GM12878 (cell line): ENCODE measurements around the gene COL25A1. TPM values are rescaled to one million over a fixed set of nuclear protein-coding genes. Genes with fewer than 3 reads are reported as not detected.

ENCODE experiments used
- ATAC-seq: fragments of 200-7000 bp; cut with Tn5 transposase; 3 replicates; pipeline ENCODE4 v1.9.1; 2020; ENCODE audit warnings: mild to moderate bottlenecking, moderate library complexity
- BruUV-seq: library from RNA; stranded (reverse); fragments of 400-500 nt; replicated peaks from 2 replicates; lab custom pipeline; 2021; lab: Mats Ljungman, UMichigan
- CTCF ChIA-PET: fragments of 300-600 bp; sonication (Branson Sonifier 250); formaldehyde crosslinking; extraction: SDS; loops from one replicate; lab custom pipeline; 2021; ENCODE audit warnings: inconsistent platforms; lab: Yijun Ruan, JAX
- POLR2A ChIA-PET: fragments of 350-600 bp; formaldehyde crosslinking; extraction: SDS; loops from one replicate; lab custom pipeline; 2021; ENCODE audit warnings: inconsistent platforms; lab: Charles Lee
- RAD21 ChIA-PET: fragments of 300-600 bp; sonication (Branson Sonifier 250); formaldehyde crosslinking; loops from one replicate; lab custom pipeline; 2023; ENCODE audit warnings: antibody characterized with exemption; ENCODE audit not compliant: unreplicated experiment; lab: Charles Lee
- SMC1A ChIA-PET: fragments of 300-600 bp; sonication (Branson Sonifier 250); formaldehyde crosslinking; loops from one replicate; lab custom pipeline; 2023; ENCODE audit not compliant: unreplicated experiment, uncharacterized antibody; lab: Charles Lee
- DNase-seq: peaks from one replicate; pipeline ENCODE4 v3.0.0-alpha.2; 2011; ENCODE audit warnings: low read depth, low spot score
- FAIRE-seq: peaks from 3 replicates; lab custom pipeline; 2011; peaks lifted over from hg19 to GRCh38; lab: Jason Lieb, UNC
- H2AFZ ChIP-seq: 2 replicates; pipeline ENCODE4 v1.6.0; 2011; ENCODE audit warnings: low read depth, low read length, control low read depth; ENCODE audit not compliant: control insufficient read depth
- H3K27ac ChIP-seq: 2 replicates; pipeline ENCODE4 v1.5.1; 2011; ENCODE audit warnings: control low read depth; ENCODE audit not compliant: control insufficient read depth, insufficient read depth
- H3K27me3 ChIP-seq, 2 experiments: replicated peaks in 1 of 2; 2 replicates each; pipeline versions ENCODE4 v1.6.0 to v1.6.1; 2011; ENCODE audit warnings: low read length in 1 of 2; ENCODE audit not compliant: control insufficient read depth in 2 of 2, insufficient read depth in 2 of 2
- H3K36me3 ChIP-seq, 2 experiments: 2 replicates each; pipeline ENCODE4 v1.5.1; 2011; ENCODE audit warnings: low read length in 1 of 2; ENCODE audit not compliant: control insufficient read depth in 2 of 2, insufficient read depth in 2 of 2
- H3K4me1 ChIP-seq: 2 replicates; pipeline ENCODE4 v1.6.1; 2011; ENCODE audit warnings: mild to moderate bottlenecking, low read length, moderate library complexity, mixed read lengths; ENCODE audit not compliant: control insufficient read depth, insufficient read depth
- H3K4me2 ChIP-seq: 2 replicates; pipeline ENCODE4 v1.6.0; 2011; ENCODE audit warnings: control low read depth; ENCODE audit not compliant: control insufficient read depth, insufficient read depth
- H3K4me3 ChIP-seq: fragments of 200-600 bp; sonication (generic); 2 replicates; pipeline ENCODE4 v1.5.1; 2016
- H3K79me2 ChIP-seq: 2 replicates; pipeline ENCODE4 v1.6.0; 2011; ENCODE audit warnings: low read length; ENCODE audit not compliant: control insufficient read depth, insufficient read depth
- H3K9ac ChIP-seq: 2 replicates; pipeline ENCODE4 v1.8.0; 2011; ENCODE audit warnings: low read length, control low read depth, mixed read lengths; ENCODE audit not compliant: control insufficient read depth, insufficient read depth
- H3K9me3 ChIP-seq: replicated peaks from 3 replicates; pipeline ENCODE4 v1.5.1; 2011; ENCODE audit warnings: mild to moderate bottlenecking, low read length; ENCODE audit not compliant: control insufficient read depth, insufficient read depth
- H4K20me1 ChIP-seq: 2 replicates; pipeline ENCODE4 v1.6.0; 2011; ENCODE audit not compliant: control insufficient read depth, insufficient read depth
- BCL11A ChIP-seq: IDR thresholded peaks from 2 replicates; pipeline ENCODE4 v1.6.1; 2011; ENCODE audit warnings: low read depth, low read length
- E2F4 ChIP-seq: IDR thresholded peaks from 2 replicates; pipeline ENCODE4 v1.6.1; 2012; ENCODE audit warnings: low read depth, low read length, improper control_type of control experiment
- ELK1 ChIP-seq: IDR thresholded peaks from 2 replicates; pipeline ENCODE4 v1.6.1; 2012; ENCODE audit warnings: low read depth, low read length, improper control_type of control experiment
- GATAD2B ChIP-seq: fragments of 450-650 bp; conservative IDR thresholded peaks from 2 replicates; pipeline ENCODE4 v1.6.1; 2017; ENCODE audit warnings: low read depth, mild to moderate bottlenecking, moderate library complexity
- MYC ChIP-seq: IDR thresholded peaks from 2 replicates; pipeline ENCODE4 v1.6.1; 2011; ENCODE audit warnings: mild to moderate bottlenecking, low read length, moderate library complexity, inconsistent platforms; ENCODE audit not compliant: insufficient read depth, insufficient replicate concordance, insufficient read length, severe bottlenecking
- NBN ChIP-seq: fragments of 450-650 bp; IDR thresholded peaks from 2 replicates; pipeline ENCODE4 v1.6.1; 2016
- PAX8 ChIP-seq: fragments of 450-650 bp; IDR thresholded peaks from 2 replicates; pipeline ENCODE4 v1.6.1; 2017; ENCODE audit warnings: mild to moderate bottlenecking, moderate library complexity
- POLR2AphosphoS2 ChIP-seq: IDR thresholded peaks from 2 replicates; pipeline ENCODE4 v1.6.1; 2011; ENCODE audit warnings: low read depth, mild to moderate bottlenecking, low read length, improper control_type of control experiment, moderate library complexity
- RAD21 ChIP-seq: IDR thresholded peaks from 2 replicates; pipeline ENCODE4 v1.6.1; 2011; ENCODE audit warnings: mild to moderate bottlenecking, low read depth, low read length, moderate library complexity; ENCODE audit not compliant: insufficient read depth
- STAT3 ChIP-seq: IDR thresholded peaks from 2 replicates; pipeline ENCODE4 v1.6.1; 2011; ENCODE audit warnings: low read depth, low read length, improper control_type of control experiment
- ZNF622 ChIP-seq: fragments of 450-650 bp; IDR thresholded peaks from 2 replicates; pipeline ENCODE4 v1.6.1; 2017; ENCODE audit warnings: mild to moderate bottlenecking, inconsistent platforms
- in situ Hi-C: fragments of 300-500 bp; cut with MboI; formaldehyde crosslinking; loops from 9 replicates; pipeline ENCODE4 v1.14.3; 2018; ENCODE audit warnings: mixed read lengths
- intact Hi-C: fragments of 100-400 bp; cut with micrococcal nuclease; formaldehyde crosslinking; loops from one replicate; pipeline ENCODE4 v1.14.2; 2022; ENCODE audit not compliant: unreplicated experiment
- polyA plus RNA-seq, 11 experiments: library from polyadenylated mRNA; depleted of rRNA in 4 of 11; unstranded in 6 of 11; stranded (reverse) in 5 of 11; fragments of >200 nt; fragmentation: Nextera tagmentation in 4 of 11; fragmentation: Illumina TruSeq in 1 of 11; extraction: Ambion mirVana in 4 of 11; extraction: Trizol in 1 of 11; gene quantifications; 1 replicate in 1 of 11; 2 replicates in 10 of 11; pipeline versions ENCODE4 v1.2.1 to v1.2.3, GENCODE V29; 2011 to 2016; ENCODE audit warnings: inconsistent platforms in 2 of 11, missing spikeins in 2 of 11, low read depth in 1 of 11
- total RNA-seq, 4 experiments: library from RNA; depleted of rRNA in 3 of 4; stranded (reverse); fragments of >200 nt in 3 of 4; fragmentation: Illumina TruSeq in 1 of 4; extraction: Trizol in 1 of 4; gene quantifications; 2 replicates each; pipeline versions ENCODE4 v1.2.1 to v1.2.3, GENCODE V29; 2013 to 2021
- TF ChIP-seq, protein P1 (sequence below): fragments of 450-650 bp; IDR thresholded peaks from 2 replicates; pipeline ENCODE4 v1.6.1; 2018; ENCODE audit warnings: mild to moderate bottlenecking, low read depth, moderate library complexity; ENCODE audit not compliant: partially characterized antibody
- TF ChIP-seq, protein P2 (sequence below): IDR thresholded peaks from 2 replicates; pipeline ENCODE4 v1.6.1; 2012; ENCODE audit warnings: low read length, inconsistent platforms

COL25A1 gene
- total and polyA plus RNA-seq, 10 of the 15 experiments (the other 5 are each of a cell fraction or from before 2014, with no cell fraction given), result 0.01 to 0.26 (median 0.12) TPM; not detected in 6

DNA sequence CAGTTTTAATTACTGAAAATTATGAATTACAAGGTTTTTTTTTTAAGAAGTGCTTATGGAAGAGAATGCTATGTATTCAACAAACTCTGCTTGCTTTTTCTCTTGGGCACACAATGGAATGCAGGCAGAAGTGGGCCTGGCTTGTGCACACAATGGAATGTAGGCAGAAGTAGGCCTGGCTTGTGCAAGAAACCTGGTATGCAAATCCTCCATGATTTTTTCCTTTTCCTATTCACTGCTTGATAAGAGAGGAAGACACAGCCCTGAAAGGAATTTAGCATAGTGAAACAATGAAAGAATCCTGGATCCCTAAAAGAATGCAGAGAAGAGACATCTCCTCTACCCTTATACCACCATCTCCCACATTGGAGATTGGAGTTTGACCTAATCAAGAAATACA lies 138.4 kb downstream of the COL25A1 start:
- H3K27ac ChIP-seq, result no peak overlapping the region
- ChIA-PET RAD21 (no interaction called here), SMC1A (no interaction called here), CTCF (no interaction called here), POLR2A (no interaction called here)
- H3K27me3 ChIP-seq, result no peaks in the 10 kb centered on the region
- no TSS peak for BruUV-seq
- no peak overlapping the region for H3K4me2 ChIP-seq
- TF ChIP-seq STAT3 (no peak), PAX8 (no peak)
- TF ChIP-seq, protein P1, sequence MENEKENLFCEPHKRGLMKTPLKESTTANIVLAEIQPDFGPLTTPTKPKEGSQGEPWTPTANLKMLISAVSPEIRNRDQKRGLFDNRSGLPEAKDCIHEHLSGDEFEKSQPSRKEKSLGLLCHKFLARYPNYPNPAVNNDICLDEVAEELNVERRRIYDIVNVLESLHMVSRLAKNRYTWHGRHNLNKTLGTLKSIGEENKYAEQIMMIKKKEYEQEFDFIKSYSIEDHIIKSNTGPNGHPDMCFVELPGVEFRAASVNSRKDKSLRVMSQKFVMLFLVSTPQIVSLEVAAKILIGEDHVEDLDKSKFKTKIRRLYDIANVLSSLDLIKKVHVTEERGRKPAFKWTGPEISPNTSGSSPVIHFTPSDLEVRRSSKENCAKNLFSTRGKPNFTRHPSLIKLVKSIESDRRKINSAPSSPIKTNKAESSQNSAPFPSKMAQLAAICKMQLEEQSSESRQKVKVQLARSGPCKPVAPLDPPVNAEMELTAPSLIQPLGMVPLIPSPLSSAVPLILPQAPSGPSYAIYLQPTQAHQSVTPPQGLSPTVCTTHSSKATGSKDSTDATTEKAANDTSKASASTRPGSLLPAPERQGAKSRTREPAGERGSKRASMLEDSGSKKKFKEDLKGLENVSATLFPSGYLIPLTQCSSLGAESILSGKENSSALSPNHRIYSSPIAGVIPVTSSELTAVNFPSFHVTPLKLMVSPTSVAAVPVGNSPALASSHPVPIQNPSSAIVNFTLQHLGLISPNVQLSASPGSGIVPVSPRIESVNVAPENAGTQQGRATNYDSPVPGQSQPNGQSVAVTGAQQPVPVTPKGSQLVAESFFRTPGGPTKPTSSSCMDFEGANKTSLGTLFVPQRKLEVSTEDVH, result no peak
- H2AFZ ChIP-seq, result no peak overlapping the region
- intact Hi-C loops (no loop called here), in situ Hi-C loops (no loop called here)
- H3K79me2 ChIP-seq, result no peaks in the 10 kb centered on the region
- no peaks in the 10 kb centered on the region for H3K36me3 ChIP-seq
- H3K4me3 ChIP-seq, result no peak overlapping the region
- FAIRE-seq (no peak), DNase-seq (no peak), ATAC-seq (no peak)
- H3K9ac ChIP-seq, result no peak overlapping the region
- H3K9me3 ChIP-seq, result no peaks in the 10 kb centered on the region
- no peaks in the 10 kb centered on the region for H4K20me1 ChIP-seq
- no peaks in the 10 kb centered on the region for H3K4me1 ChIP-seq

GRCh38 chr4:109163493-109163892 lies 139.0 kb downstream of the COL25A1 start:
- no peak overlapping the region for H3K4me3 ChIP-seq
- in situ Hi-C loops (no loop called here), intact Hi-C loops (no loop called here)
- H4K20me1 ChIP-seq, result no peaks in the 10 kb centered on the region
- ChIA-PET CTCF (interaction anchor here (1.4 kb wide), 1 partner anchor 130 kb away, joined by 3 read pairs; no protein-coding TSS in a partner anchor), POLR2A (no interaction called here), SMC1A (interaction anchor here (0.8 to 1.0 kb wide), 2 partner anchors 128 to 130 kb away, joined by 4 to 6 read pairs; no protein-coding TSS in a partner anchor), RAD21 (no interaction called here)
- no peak overlapping the region for H3K27ac ChIP-seq
- no peaks in the 10 kb centered on the region for H3K4me1 ChIP-seq
- no peak overlapping the region for H3K9ac ChIP-seq
- H3K27me3 ChIP-seq, result no peaks in the 10 kb centered on the region
- H3K36me3 ChIP-seq, result no peaks in the 10 kb centered on the region
- no peaks in the 10 kb centered on the region for H3K79me2 ChIP-seq
- H3K4me2 ChIP-seq, result no peak overlapping the region
- no peaks in the 10 kb centered on the region for H3K9me3 ChIP-seq
- DNase-seq, result no peak
- no peak for FAIRE-seq
- no TSS peak for BruUV-seq
- H2AFZ ChIP-seq, result no peak overlapping the region
- ATAC-seq, result no peak
- no peak for TF ChIP-seq BCL11A
- no peak for TF ChIP-seq ZNF622
- no peak for TF ChIP-seq POLR2AphosphoS2
- no peak for TF ChIP-seq RAD21
- TF ChIP-seq ELK1, result no peak
- TF ChIP-seq, protein P2, sequence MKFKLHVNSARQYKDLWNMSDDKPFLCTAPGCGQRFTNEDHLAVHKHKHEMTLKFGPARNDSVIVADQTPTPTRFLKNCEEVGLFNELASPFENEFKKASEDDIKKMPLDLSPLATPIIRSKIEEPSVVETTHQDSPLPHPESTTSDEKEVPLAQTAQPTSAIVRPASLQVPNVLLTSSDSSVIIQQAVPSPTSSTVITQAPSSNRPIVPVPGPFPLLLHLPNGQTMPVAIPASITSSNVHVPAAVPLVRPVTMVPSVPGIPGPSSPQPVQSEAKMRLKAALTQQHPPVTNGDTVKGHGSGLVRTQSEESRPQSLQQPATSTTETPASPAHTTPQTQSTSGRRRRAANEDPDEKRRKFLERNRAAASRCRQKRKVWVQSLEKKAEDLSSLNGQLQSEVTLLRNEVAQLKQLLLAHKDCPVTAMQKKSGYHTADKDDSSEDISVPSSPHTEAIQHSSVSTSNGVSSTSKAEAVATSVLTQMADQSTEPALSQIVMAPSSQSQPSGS, result no peak
- TF ChIP-seq GATAD2B, result no peak
- no peak for TF ChIP-seq E2F4
- no peak for TF ChIP-seq MYC
- TF ChIP-seq NBN, result no peak
